ENCODE measurements around the gene DSTYK. TPM values are rescaled to one million over a fixed set of nuclear protein-coding genes. Genes with fewer than 3 reads are reported as not detected.

Gene DSTYK
- total RNA-seq, 5 donors from 2014 or later (not counting 1 experiment from before 2014, with no cell fraction given), result 13.8 to 15.7 (median 14.7) TPM

GRCh38 chr1:205141236-205142101, 70.0 kb downstream of the DSTYK start:
- Mint-ChIP-seq H3K36me3 (peaks cover 8% of the 10 kb centered on the region), H3K27me3 (no peaks in the 10 kb centered on the region), H3K27ac (no peak overlapping the region), H3K9me3 (no peaks in the 10 kb centered on the region), H3K4me1 (peaks cover 6 to 12% (median 10%) of the 10 kb centered on the region in 3 donors), H3K4me3 (no peak overlapping the region)
- H3K4me3 ChIP-seq (ENCODE audit: control insufficient read depth in 1 of 2, extremely low read depth in 1 of 2, low read length in 1 of 2), result no peak overlapping the region
- ChIA-PET POLR2A (no interaction called here), CTCF (interaction anchor here (0.5 to 2.0 kb wide), 17 partner anchors 9 to 195 kb away, joined by 3 to 11 read pairs (median 4); partner anchors contain the start of gene RBBP5 (in 1 of the 2))
- no peaks in the 10 kb centered on the region for H3K27me3 ChIP-seq (replicated peaks in 1 of 2; ENCODE audit: control insufficient read depth in 2 of 2, extremely low read depth in 1 of 2, insufficient read depth in 2 of 2, low read length in 1 of 2)
- DNase-seq, result peak; percentile 35 to 86 (median 67)
- H3K27ac ChIP-seq (ENCODE audit: low read length), result no peak overlapping the region
- WGBS (ENCODE audit: insufficient coverage), result 3% methylated on average over 8 of the region's 12 CpGs
- no peaks in the 10 kb centered on the region for H3K9me3 ChIP-seq
- peak; percentile 85 to 91 (median 90) for ATAC-seq (replicated peaks in 1 of 4)
- peaks cover 0 to 3% of the 10 kb centered on the region in 2 donors for H3K36me3 ChIP-seq (ENCODE audit: control insufficient read depth in 2 of 2, extremely low read depth in 1 of 2, insufficient read depth in 1 of 2, low read length in 1 of 2)
- H3K4me1 ChIP-seq (ENCODE audit: control insufficient read depth in 1 of 2, extremely low read depth in 1 of 2, insufficient read depth in 2 of 2, low read length in 2 of 2), result peaks cover 0 to 9% of the 10 kb centered on the region in 2 experiments

GRCh38 chr1:205140113-205140512, 71.4 kb downstream of the DSTYK start:
- no peak overlapping the region for H3K27ac Mint-ChIP-seq

GRCh38 chr1:205137901-205138300, 73.6 kb downstream of the DSTYK start:
- Histone ChIP-seq H3K36me3 (ENCODE audit: control insufficient read depth in 2 of 2, extremely low read depth in 1 of 2, insufficient read depth in 1 of 2, low read length in 1 of 2) (no peaks in the 10 kb centered on the region), H3K4me1 (ENCODE audit: control insufficient read depth in 1 of 2, extremely low read depth in 1 of 2, insufficient read depth in 2 of 2, low read length in 2 of 2) (peaks cover 0 to 9% of the 10 kb centered on the region in 2 experiments), H3K4me3 (ENCODE audit: control insufficient read depth in 1 of 2, extremely low read depth in 1 of 2, low read length in 1 of 2) (no peak overlapping the region), H3K9me3 (no peaks in the 10 kb centered on the region), H3K27me3 (replicated peaks in 1 of 2; ENCODE audit: control insufficient read depth in 2 of 2, extremely low read depth in 1 of 2, insufficient read depth in 2 of 2, low read length in 1 of 2) (no peaks in the 10 kb centered on the region), H3K27ac (ENCODE audit: low read length) (no peak overlapping the region)
- ChIA-PET CTCF (no interaction called here), POLR2A (no interaction called here)
- H3K36me3 Mint-ChIP-seq, result no peaks in the 10 kb centered on the region
- no peaks in the 10 kb centered on the region for H3K9me3 Mint-ChIP-seq
- 70% methylated on average over 1 of the region's 3 CpGs for WGBS (ENCODE audit: insufficient coverage)
- no peaks in the 10 kb centered on the region for H3K27me3 Mint-ChIP-seq
- peaks cover 6 to 12% (median 10%) of the 10 kb centered on the region in 3 donors for H3K4me1 Mint-ChIP-seq
- no peak overlapping the region for H3K27ac Mint-ChIP-seq
- DNase-seq, result no peak
- no peak overlapping the region for H3K4me3 Mint-ChIP-seq
- no peak for ATAC-seq (replicated peaks in 1 of 4)

More at GRCh38 chr1:205140113-205140512, 71.4 kb downstream of the DSTYK start:
- CTCF ChIA-PET, result no interaction called here
- no CpG with 5 or more reads among the region's 4 CpGs for WGBS (ENCODE audit: insufficient coverage)
- POLR2A ChIA-PET, result interaction anchor here in 1 of 2 donors (0.5 kb wide), 1 partner anchor 12 kb away, joined by 3 read pairs; no protein-coding TSS in a partner anchor
- Mint-ChIP-seq H3K9me3 (no peaks in the 10 kb centered on the region), H3K27me3 (no peaks in the 10 kb centered on the region), H3K4me3 (no peak overlapping the region), H3K4me1 (peaks cover 6 to 12% (median 10%) of the 10 kb centered on the region in 3 donors), H3K36me3 (no peaks in the 10 kb centered on the region)
- H3K4me3 ChIP-seq (ENCODE audit: control insufficient read depth in 1 of 2, extremely low read depth in 1 of 2, low read length in 1 of 2), result no peak overlapping the region
- no peak for ATAC-seq (replicated peaks in 1 of 4)
- no peaks in the 10 kb centered on the region for H3K27me3 ChIP-seq (replicated peaks in 1 of 2; ENCODE audit: control insufficient read depth in 2 of 2, extremely low read depth in 1 of 2, insufficient read depth in 2 of 2, low read length in 1 of 2)
- H3K9me3 ChIP-seq, result no peaks in the 10 kb centered on the region
- DNase-seq, result no peak
- H3K36me3 ChIP-seq (ENCODE audit: control insufficient read depth in 2 of 2, extremely low read depth in 1 of 2, insufficient read depth in 1 of 2, low read length in 1 of 2), result no peaks in the 10 kb centered on the region
- H3K4me1 ChIP-seq (ENCODE audit: control insufficient read depth in 1 of 2, extremely low read depth in 1 of 2, insufficient read depth in 2 of 2, low read length in 2 of 2), result peaks cover 0 to 9% of the 10 kb centered on the region in 2 experiments
- H3K27ac ChIP-seq (ENCODE audit: low read length), result no peak overlapping the region

- CTCF ChIA-PET, result no interaction called here
These were observed 78.2 kb downstream of the DSTYK start for GRCh38 chr1:205133287-205133686.

GRCh38 chr1:205129447-205130029, 82.0 kb downstream of the DSTYK start:
- H3K36me3 ChIP-seq (ENCODE audit: control insufficient read depth in 2 of 2, extremely low read depth in 1 of 2, insufficient read depth in 1 of 2, low read length in 1 of 2), result no peaks in the 10 kb centered on the region
- DNase-seq (no peak), ATAC-seq (replicated peaks in 1 of 4) (no peak)
- 100% methylated on average over 1 of the region's 4 CpGs for WGBS (ENCODE audit: insufficient coverage)
- Mint-ChIP-seq H3K27ac (no peak overlapping the region), H3K4me1 (peaks cover 0 to 2% (median 0%) of the 10 kb centered on the region in 3 donors), H3K9me3 (no peaks in the 10 kb centered on the region), H3K27me3 (no peaks in the 10 kb centered on the region), H3K4me3 (no peak overlapping the region), H3K36me3 (no peaks in the 10 kb centered on the region)
- H3K4me3 ChIP-seq (ENCODE audit: control insufficient read depth in 1 of 2, extremely low read depth in 1 of 2, low read length in 1 of 2), result no peak overlapping the region
- POLR2A ChIA-PET, result no interaction called here
- CTCF ChIA-PET, result no interaction called here
- no peak overlapping the region for H3K27ac ChIP-seq (ENCODE audit: low read length)
- no peaks in the 10 kb centered on the region for H3K9me3 ChIP-seq
- H3K4me1 ChIP-seq (ENCODE audit: control insufficient read depth in 1 of 2, extremely low read depth in 1 of 2, insufficient read depth in 2 of 2, low read length in 2 of 2), result no peaks in the 10 kb centered on the region
- H3K27me3 ChIP-seq (replicated peaks in 1 of 2; ENCODE audit: control insufficient read depth in 2 of 2, extremely low read depth in 1 of 2, insufficient read depth in 2 of 2, low read length in 1 of 2), result peaks cover 0 to 6% of the 10 kb centered on the region in 2 experiments

More at GRCh38 chr1:205133287-205133686, 78.2 kb downstream of the DSTYK start:
- no peaks in the 10 kb centered on the region for H3K27me3 Mint-ChIP-seq
- Histone ChIP-seq H3K9me3 (no peaks in the 10 kb centered on the region), H3K4me1 (ENCODE audit: control insufficient read depth in 1 of 2, extremely low read depth in 1 of 2, insufficient read depth in 2 of 2, low read length in 2 of 2) (no peaks in the 10 kb centered on the region), H3K27ac (ENCODE audit: low read length) (no peak overlapping the region), H3K27me3 (replicated peaks in 1 of 2; ENCODE audit: control insufficient read depth in 2 of 2, extremely low read depth in 1 of 2, insufficient read depth in 2 of 2, low read length in 1 of 2) (peaks cover 0 to 6% of the 10 kb centered on the region in 2 experiments), H3K36me3 (ENCODE audit: control insufficient read depth in 2 of 2, extremely low read depth in 1 of 2, insufficient read depth in 1 of 2, low read length in 1 of 2) (no peaks in the 10 kb centered on the region), H3K4me3 (ENCODE audit: control insufficient read depth in 1 of 2, extremely low read depth in 1 of 2, low read length in 1 of 2) (no peak overlapping the region)
- POLR2A ChIA-PET, result no interaction called here
- H3K9me3 Mint-ChIP-seq, result no peaks in the 10 kb centered on the region
- WGBS (ENCODE audit: insufficient coverage), result no CpG with 5 or more reads among the region's 1 CpG
- no peak overlapping the region for H3K27ac Mint-ChIP-seq
- no peak overlapping the region for H3K4me3 Mint-ChIP-seq
- H3K36me3 Mint-ChIP-seq, result no peaks in the 10 kb centered on the region
- H3K4me1 Mint-ChIP-seq, result no peaks in the 10 kb centered on the region
- no peak for DNase-seq
- ATAC-seq (replicated peaks in 1 of 4), result no peak

- Histone ChIP-seq H3K4me1 (ENCODE audit: control insufficient read depth in 1 of 2, extremely low read depth in 1 of 2, insufficient read depth in 2 of 2, low read length in 2 of 2) (no peaks in the 10 kb centered on the region), H3K27ac (ENCODE audit: low read length) (no peak overlapping the region), H3K27me3 (replicated peaks in 1 of 2; ENCODE audit: control insufficient read depth in 2 of 2, extremely low read depth in 1 of 2, insufficient read depth in 2 of 2, low read length in 1 of 2) (peaks cover 0 to 6% of the 10 kb centered on the region in 2 experiments), H3K36me3 (ENCODE audit: control insufficient read depth in 2 of 2, extremely low read depth in 1 of 2, insufficient read depth in 1 of 2, low read length in 1 of 2) (no peaks in the 10 kb centered on the region), H3K4me3 (ENCODE audit: control insufficient read depth in 1 of 2, extremely low read depth in 1 of 2, low read length in 1 of 2) (no peak overlapping the region), H3K9me3 (no peaks in the 10 kb centered on the region)
- Mint-ChIP-seq H3K4me1 (peaks cover 4 to 7% (median 5%) of the 10 kb centered on the region in 3 donors), H3K27ac (no peak overlapping the region), H3K9me3 (no peaks in the 10 kb centered on the region), H3K27me3 (no peaks in the 10 kb centered on the region), H3K36me3 (no peaks in the 10 kb centered on the region), H3K4me3 (no peak overlapping the region)
- POLR2A ChIA-PET, result interaction anchor here in 1 of 2 donors (0.7 kb wide), 1 partner anchor 12 kb away, joined by 3 read pairs; no protein-coding TSS in a partner anchor
- ATAC-seq (replicated peaks in 1 of 4), result no peak
- DNase-seq, result no peak
- WGBS (ENCODE audit: insufficient coverage), result no CpG with 5 or more reads among the region's 2 CpGs
- CTCF ChIA-PET, result no interaction called here
These were observed 83.5 kb downstream of the DSTYK start for GRCh38 chr1:205128050-205128449.
